GM19023 (cell line): ENCODE data around the gene PRSS50.

Experiments used
- ATAC-seq: cut with Tn5 transposase; IDR thresholded peaks from one replicate; pipeline ENCODE4 v1.9.1; 2021; ENCODE audit warnings: mild to moderate bottlenecking, moderate library complexity; ENCODE audit not compliant: unreplicated experiment

Gene PRSS50

DNA sequence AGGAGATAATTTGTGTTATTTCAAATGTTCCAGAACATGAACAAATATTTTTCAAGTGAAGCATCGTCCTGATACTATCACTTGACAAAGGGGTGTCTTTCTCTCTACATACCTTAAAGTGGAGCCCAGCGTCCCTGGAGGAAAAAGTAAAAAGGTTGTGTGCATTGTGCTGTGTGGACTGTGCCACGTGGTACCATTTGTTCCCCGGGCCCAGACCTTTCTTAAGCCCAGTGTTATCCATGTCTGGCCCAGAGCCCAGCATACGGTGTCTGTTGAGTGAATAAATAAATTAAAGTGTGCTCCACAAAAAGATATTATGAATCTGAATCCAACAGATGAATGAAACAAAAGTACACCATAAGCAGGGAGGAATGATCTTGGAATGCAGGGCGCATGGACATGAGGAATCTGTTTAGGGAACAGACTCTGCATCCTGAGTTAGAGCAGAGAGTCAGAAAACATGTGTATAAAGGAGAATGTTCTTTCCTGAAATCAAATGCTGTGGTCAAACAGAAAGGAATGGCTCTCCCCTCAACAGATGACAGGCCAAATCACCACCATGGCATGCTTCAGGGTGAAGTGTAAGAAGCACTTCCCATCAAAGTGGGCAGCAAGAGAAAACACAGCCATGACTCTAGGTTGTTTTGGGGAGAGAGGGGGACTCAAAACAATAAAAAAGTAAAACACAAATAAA is 8.1 kb upstream of the PRSS50 start:
- no peak for ATAC-seq

DNA sequence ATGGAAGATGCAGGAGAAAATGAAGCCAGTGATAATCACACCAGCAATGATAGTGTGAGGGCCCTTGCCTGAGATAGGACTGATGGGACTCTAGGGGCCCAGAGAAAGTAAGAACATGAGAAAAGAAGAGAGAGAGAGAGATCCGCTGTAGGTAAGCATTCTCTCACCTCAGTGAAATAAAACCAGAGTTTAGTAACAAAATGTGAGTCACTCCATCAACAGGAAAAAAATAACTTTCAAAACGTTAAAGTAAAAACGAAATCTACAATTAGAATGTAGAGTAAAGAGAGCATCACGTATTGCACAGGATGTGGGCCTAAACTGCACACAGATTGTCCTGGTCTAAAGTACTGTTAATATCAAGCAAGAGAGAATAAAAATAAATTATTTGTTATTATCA is 6.8 kb upstream of the PRSS50 start:
- ATAC-seq, result no peak

DNA sequence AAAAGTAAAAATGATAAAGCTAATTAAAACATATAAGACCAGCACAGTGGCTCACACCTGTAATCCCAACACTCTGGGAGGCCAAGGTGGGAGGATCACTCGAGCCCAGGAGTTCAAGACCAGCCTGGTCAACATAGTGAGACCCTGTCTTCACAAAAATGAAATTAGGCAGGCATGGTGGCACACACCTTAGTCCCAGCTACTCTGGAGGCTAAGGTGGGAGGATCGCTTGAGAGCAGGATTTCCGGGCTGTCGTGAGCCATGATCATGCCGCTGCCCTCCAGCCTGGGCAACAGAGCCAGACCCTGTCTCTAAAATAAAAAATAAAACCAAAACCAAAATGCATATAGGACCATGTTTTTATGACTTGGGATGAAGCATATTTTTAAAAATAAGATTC is 4.8 kb upstream of the PRSS50 start:
- ATAC-seq, result no peak

DNA sequence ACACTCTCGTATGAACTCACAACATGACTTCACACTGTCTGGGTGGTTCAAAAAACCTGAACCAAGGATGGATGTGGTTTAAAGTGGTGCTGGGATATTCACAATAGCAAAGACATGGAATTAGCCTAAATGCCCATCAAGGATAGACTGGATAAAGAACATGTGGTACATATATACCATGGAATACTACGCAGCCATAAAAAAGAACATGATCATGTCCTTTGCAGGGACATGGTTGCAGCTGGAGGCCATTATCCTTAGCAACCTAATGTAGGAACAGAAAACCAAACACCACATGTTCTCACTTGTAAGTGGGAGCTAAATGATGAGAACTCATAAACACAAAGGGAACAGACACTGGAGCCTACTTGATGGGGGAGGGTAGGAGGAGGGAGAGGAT is 3.3 kb upstream of the PRSS50 start:
- no peak for ATAC-seq

DNA sequence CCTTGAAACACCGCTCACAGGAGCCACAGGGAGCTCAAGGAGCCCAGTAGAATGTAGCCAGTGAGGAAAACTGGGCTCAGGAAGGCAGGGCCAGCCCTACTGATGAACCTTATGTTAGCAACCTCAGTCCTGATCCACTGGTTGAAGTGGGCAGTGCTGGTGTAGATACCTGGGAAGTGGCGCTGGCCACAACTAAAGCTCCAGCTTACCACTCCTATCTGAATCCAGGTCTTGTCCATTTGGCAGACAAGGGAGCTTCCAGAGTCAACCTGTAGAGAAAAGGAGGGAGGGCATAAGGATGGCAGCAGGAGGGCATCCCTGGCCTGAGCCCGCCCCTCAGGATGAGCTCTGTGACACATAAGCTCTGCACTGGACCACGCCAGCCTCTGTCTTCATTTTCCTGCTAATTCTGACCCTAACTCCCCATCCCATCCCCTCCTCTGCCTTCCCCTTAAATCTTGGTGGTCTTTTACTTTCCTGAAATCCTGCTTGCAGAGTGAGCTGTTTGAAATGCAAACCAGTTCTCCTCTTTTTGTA is 2.1 kb upstream of the PRSS50 start:
- ATAC-seq, result no peak

DNA sequence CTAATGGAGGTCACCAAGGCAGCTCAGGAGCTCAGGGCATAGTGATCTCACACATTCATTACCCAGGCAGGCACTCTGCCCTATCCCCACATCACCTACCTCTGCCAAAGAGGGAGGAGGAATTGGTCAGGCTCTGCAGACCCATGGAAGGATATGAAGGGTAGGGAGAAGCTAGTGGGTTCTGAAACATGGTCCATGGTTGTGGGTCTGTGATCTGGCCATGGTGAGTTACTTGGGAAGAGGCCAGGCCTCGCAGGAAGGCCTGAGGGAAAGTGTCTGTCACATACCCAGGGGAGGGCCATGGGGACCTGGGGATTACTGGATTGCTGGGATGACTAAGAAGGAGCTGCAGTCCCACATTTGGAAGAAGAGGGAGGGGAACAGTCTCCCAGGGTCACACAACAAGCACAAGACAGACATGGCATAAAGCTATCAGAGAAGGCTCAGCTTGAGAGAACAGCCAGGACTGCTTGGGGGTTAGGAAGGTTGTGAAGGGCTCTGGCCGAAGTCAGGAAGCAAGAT is 1.4 kb upstream of the PRSS50 start:
- no peak for ATAC-seq

DNA sequence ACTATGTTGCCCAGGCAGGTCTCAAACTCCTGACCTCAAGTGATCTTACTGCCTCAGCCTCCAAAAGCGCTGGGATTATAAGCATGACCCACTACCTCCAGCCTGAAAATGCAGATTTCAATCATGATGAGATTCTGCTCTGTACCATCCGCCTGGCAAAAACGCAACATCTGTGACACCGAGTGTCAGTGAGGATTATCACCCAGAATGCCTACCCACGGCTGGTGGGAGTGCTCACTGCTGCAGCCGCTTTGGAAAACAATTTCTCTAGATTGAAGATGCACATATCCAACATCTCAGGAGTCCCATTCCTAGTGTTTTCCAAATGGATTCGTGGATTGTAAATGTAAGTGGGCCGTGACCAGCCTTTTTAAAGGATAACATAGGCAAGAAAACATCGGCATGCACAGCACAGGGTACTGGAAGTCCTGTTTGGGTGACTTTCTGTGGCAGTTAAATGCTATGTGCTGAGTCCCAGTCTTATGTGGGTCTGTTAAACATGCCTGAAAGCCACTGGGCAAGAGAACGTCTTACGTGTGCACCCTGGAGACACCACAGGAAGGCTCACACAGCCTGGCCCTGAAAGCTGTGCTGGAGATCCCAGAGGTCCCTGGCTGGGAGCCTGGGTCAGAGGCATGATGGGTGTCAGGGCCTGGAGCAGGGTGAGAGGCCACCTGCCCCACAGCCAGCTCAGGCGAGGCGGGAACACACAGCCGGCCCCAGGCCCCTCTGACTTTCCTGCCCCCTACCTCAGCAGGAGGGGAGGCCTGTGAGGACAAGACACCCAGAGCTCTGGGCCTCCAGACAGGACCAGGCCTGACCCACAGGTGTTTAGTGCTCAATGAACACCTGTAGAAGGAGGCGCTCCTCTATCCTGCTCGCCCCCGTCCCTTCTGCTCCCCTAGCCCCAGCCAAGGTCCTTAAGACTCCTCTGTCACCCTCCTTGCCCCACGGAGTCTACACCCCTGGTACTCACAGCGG is 918 bp downstream of the PRSS50 start:
- ATAC-seq, result no peak

DNA sequence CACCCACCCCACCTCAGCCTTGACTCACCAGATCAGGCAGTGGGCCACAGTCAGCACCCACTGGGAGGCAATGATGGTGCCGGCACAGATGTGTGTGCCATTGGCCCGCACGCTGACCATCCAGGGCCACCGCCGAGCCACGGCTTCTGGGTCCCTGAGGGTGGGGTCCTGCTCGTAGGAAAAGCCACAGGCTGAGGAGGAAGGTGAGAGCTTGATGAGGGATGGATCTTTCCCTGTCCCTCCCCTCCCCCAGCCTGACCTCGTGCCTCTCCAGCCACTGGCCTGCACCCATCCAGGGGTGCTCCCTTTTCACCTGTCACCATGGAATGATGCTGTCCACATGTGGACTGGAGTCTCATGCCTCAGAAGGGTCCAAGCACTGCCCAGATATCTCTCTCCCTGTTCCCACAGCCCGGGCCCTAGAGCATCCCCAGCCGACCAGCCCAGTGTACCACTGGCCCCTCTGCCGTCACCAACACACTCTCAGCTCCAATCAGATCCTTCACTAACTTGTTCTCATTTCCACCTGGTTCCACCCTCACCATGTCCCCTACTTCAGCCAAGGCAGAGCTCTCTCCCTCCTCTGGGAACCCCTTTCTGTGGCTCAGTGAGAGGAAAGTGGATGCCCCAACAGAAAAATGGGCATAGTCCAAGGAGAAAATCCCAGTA is 2.0 kb downstream of the PRSS50 start:
- no peak for ATAC-seq

DNA sequence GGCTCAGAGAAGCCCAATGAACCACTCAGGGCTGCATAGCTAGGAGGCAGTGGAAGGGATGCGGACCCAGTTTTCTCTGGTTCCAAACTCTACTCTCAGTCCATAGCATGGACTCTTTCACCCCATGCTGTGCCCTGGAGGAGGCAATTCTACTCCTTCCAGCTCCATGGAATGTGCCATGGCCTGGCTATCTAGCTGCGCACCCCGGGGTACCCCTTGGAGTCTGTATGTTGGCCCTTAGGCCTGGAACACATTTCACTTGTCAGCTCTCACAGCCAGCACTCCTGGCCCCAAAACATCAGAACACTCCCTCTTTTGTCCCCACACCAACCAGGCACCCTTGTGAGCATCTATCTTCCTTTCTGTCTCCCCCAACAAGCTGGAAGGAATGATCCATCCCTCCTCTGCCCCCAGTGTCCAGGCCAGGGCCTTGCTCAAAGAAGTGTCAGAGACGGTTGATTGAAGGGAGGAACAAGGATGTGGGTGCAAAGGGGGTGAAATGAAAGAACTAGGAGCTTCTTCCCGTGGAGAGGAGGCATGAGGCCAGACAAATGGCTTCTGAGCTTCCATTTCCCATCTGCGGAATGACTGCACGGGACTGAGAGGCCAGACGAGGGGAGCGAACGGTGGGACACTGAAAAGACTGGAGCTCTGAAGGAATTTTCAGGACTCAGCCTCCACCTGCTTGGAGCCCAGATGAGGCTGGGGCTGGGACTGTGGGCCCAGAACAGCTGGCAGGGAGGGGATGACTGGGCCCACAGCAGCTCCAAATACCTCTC is 2.8 kb downstream of the PRSS50 start:
- no peak for ATAC-seq

DNA sequence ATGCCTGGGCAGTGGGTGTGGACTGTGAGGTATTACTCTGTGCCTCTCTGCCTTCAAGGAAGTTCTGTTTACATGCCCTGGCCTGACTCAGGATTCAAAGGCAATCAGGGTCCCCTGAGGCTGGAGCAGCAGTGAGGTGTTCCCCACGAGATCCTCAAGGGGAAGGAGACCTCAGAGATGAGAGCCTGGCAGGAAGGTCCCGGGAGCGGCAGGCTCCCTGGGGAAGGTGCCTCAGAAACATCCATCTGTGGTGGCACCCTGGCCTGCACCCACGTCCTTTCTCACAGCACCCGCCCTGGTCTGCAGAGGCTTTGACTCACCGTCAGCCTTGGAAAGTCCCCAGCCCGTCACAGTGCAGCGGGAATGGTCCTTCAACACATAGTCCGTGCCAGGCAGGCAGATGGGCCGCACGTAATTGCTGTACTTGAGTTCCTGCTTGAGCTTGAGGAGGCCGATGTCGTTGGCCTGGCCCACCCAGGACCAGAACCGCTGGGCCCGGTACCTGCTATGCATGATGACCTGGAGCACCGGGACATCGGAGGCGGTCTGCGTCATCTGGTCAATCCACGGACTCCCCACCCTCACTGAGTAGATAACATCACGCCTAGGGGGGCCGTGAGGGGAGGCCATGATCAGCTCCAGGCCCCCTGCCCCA is 3.6 kb downstream of the PRSS50 start:
- ATAC-seq, result peak; percentile 59

DNA sequence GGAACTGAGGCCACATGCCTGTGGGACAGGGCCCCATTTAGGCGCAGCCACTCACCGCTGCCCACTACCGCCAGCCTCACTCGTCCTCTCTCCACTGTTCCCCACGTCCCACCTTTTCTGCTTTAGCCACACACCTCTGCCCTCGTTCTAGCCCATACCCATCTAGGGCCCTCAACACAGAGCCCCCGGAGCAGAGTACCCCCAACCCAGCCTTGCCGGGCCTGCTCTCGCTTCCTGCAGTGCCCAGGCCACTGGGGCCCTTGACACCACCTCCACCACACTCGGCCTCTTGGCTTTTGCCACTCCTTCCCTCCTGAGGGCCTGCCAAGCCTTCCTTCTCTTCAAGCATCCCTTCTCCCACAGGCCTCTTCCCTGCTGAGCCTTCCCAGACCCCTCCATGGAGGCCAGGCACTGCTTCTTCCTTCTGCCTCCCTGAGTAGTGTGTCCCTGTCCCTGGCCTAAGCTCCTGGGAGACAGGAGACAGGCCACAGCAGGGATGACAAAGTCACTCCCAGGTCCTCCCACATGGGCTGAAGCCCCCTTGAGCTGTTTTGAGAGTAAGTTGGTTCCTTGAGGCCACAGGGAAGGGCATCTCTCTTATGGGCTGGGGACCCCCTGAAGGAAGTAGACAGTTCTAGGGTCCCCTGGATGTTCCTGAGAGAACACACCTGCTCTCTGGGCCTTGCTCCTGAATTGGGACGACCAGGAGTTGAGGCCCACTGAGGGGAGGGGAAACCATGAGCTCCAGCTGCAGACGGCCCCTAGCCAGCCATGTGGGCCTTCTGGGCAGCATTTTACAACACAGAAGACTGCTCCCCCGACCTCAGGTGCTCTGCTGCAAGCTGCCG is 4.4 kb downstream of the PRSS50 start:
- ATAC-seq, result no peak

DNA sequence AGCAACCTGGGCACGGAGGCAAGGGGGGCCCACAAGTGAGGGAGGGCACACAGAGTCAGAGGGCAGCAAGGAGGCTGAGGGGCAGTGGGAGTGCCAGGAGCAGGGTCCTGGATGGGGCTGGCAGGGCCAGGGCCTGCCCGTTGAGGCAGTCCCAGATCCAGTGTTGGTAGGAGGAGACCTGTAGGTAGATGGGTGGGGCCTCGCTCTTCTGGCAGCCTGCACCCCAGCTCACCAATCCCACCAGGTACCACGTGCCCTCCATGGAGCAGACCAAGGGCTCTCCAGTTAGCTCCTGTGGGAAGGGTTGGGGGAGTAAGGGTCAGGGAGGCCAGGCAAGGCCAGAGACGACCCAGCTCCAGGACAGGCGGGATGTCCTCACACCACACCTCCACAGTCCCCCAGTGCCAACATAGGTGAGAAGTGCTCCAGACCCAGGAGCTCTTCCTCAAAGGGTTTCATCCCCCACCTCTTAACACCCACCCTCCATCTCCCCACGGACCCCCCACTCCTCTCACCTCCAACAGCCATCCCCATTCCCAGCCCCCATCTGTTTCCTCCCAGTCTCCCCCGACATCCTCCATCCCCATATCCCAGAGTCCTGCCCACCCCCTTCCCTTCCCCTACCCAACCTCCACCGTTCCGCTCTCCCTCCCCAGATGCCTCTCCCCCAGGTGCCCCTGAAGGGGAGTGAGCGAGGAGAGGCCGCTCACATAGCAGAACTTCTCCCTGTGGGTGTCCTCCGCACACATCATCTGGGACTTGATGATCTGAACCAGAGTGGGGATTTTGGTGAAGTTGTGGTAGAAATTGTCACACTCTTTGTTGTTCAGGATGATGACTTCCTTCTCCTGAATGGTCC is 5.2 kb downstream of the PRSS50 start:
- ATAC-seq, result no peak

DNA sequence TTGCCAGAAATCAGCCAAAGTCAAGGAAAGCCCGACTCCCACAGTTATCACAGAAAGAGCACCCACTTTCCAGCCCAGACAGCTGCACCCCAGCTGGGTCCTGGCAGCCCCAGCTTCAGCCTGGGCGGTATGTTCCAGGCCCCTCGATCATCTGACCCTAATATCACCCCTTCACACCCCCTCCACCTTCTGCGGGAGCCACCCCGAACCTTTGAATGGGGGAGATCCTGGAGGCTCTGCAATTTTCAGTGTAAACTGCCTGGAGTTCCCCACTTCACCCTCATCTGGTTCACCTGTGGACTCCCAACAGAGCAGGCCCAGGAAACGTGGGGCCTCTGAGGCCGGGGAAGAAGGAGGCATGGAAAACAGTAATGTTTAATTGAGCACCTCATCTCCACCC is 5.9 kb downstream of the PRSS50 start:
- ATAC-seq, result no peak

DNA sequence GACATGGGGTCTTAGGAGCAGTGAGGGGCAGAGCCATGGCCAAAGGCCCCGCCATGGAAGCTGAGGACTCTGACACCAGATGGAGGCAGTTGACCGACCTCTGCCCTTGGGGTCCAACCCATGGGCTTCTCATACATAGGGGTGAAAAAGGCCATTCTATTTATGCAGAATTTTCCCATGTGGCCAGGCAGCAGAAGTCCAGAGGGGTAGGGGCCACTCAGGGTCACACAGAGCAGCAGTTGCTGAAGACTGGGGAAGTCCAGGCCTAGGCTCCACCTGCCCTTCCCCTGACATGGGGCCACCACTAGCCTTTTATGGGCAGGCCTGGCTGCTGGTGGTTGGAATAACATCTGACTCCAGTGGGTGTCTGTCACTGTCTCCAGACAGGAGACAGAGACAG is 6.4 kb downstream of the PRSS50 start:
- no peak for ATAC-seq

DNA sequence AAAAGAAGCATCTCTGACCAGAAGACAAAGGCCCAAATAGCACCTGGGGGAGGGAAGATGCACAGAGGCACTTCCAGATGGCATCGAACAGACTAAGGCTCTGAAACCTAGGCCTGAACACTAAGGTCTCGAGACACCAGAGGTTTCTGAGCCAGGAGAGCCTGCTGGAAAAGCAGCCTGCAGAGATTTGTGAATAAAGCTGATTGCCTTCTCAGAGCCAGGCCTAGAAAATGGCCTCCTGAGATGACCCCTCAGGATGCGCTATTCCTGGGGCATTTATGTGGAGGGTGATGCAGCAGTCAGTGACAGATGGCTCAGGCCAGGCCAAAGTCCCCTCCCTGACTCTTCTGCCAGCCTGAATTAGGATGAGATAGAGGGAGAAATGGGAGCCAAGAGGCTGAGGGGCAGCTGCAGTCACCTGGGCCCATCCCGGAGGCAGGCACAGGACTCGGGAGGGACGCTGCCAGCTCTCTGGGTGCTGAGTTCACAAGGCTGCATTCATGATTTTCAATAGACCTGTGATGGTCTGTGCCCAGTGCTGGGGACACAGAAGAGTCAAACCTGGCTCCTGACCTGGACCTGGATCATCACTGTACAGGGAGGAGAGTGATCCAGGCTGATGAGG is 6.9 kb downstream of the PRSS50 start:
- no peak for ATAC-seq

DNA sequence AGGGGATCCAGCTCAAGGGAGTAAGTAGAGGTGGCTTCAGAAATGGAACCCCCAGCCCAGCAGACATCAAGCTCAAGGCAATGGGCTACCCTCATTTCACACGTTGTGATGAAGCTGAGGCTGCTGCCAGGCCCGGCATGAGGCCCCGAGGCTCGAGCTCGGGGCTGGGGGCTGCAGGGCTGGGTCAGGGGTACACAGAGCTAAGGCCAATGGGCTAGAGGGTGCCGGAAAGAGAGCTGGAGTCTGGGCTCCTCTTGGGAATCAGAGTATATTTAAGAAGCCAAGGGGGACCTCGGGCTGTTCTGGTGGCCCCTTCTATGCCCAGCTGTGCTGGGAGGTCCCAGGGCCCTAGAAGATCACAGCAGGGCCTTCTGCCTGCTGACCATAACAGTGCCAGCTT is 7.4 kb downstream of the PRSS50 start:
- ATAC-seq, result no peak

DNA sequence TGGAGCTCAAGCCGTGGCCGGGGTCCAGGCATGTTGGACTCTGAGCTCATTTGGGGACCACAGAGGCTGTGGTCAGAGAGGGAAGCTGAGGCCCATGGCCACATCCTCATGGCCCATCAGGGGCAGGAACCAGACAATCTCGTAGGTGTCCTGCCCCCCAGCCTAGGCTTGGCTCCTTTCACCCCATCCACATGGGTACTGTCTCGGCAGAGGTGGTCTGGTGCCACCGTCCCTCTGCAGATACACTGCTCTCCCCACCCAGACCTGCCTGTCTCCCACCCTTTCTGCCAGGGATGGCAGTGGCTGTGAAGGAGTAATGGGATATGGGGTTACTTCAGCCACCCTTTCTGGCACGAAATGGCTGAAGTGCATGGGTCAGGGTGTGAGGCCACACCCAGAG is 7.9 kb downstream of the PRSS50 start:
- ATAC-seq, result no peak
